Measurements from ENCODE around the gene SGPL1. TPM values are rescaled to one million over a fixed set of nuclear protein-coding genes. Genes with fewer than 3 reads are reported as not detected.
"Not testable (repeated sequence)": the region's sequence is repeated elsewhere in the genome, so short reads cannot be mapped to it uniquely, and the experiment has no call there.

Gene SGPL1
- total RNA-seq, 6 experiments from 2014 or later, result 33.2 to 50.1 (median 38.0) TPM

DNA sequence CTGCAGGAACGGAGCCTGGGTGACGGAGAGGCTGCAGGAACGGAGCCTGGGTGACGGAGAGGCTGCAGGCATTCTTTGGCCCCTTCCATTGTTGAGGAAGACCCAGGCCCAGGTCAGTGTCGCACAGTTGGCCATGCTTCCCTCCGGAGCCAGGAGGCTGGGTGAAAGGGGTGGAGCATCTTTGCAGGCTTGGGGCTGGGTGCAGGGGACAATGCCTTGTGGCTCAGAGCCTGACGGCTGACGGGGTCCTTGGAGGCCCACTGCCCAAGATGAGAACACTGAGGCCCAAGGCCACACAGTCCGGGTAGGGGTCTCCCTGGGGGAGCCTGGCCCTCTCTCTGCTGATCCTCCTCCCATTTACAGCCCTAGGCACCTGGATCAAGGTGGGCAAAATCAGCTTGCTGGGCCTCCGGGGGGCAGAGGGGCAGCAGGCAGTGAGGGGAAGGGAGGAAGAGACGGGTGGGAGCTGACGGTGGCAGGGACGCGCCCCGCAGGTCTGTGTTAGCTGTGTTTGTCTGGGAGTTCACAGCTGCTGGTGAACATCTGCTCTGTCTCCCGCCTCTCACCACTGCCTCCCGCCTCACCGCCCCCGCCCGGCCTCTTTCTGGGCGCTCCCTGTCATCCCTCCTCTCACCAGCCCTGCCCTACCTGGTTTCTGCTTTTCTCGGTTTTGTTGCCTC is 103.2 kb downstream of the SGPL1 start:
- DNase-seq (peak in 1 of 3 donors; percentile 38), ATAC-seq (no peak)
- Histone ChIP-seq H3K27me3 (no peaks in the 10 kb centered on the region), H3K36me3 (no peaks in the 10 kb centered on the region), H3K4me3 (no peak overlapping the region), H3K4me1 (no peaks in the 10 kb centered on the region), H3K9me3 (no peaks in the 10 kb centered on the region), H3K27ac (no peak overlapping the region)
- WGBS (ENCODE audit: insufficient coverage, low coverage, low lambda C conversion rate, missing lambda C conversion rate), result 65% methylated on average over 11 of the region's 22 CpGs
- no peak for TF ChIP-seq CTCF (IDR thresholded peaks at IDR 0.05)
- no peak for TF ChIP-seq POLR2A (IDR thresholded peaks at IDR 0.05)
- intact Hi-C loops (cut with DNase I), result no loop called here

- H3K27ac ChIP-seq; H3K4me3 ChIP-seq; H3K27me3 ChIP-seq; ATAC-seq; H3K36me3 ChIP-seq; DNase-seq; H3K4me1 ChIP-seq; H3K9me3 ChIP-seq; intact Hi-C loops (cut with DNase I): not testable (repeated sequence)
- WGBS (ENCODE audit: insufficient coverage, low coverage, low lambda C conversion rate, missing lambda C conversion rate), result 74% methylated on average over 5 of the region's 10 CpGs
These were observed 104.2 kb downstream of the SGPL1 start for GRCh38 chr10:70919906-70920305.

DNA sequence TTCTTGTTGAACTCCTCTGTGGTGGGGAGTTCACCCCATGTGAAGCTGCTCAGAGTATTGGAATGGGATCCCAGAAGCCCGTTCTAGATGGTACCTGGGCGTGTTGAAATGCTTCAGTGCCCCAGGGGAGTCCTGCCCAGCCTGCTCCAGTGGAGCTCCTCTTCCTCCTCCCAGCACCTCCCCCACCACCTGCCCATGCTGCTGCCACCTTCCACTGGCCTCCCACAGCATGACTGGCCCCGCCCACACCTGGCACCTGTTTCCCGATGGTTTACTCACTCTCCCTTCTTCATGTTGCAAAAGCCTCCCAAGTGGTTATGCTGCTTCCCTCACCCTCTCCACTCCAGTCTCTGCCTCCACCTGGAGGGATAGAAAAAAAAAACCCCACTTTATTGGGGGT is 104.8 kb downstream of the SGPL1 start:
- no peaks in the 10 kb centered on the region for H3K36me3 ChIP-seq
- DNase-seq (peak in 1 of 3 donors; percentile 58), ATAC-seq (peak in 1 of 4 donors; percentile 6)
- TF ChIP-seq CTCF (IDR thresholded peaks at IDR 0.05) (no peak), POLR2A (IDR thresholded peaks at IDR 0.05) (no peak)
- no peaks in the 10 kb centered on the region for H3K4me1 ChIP-seq
- H3K27ac ChIP-seq, result no peak overlapping the region
- WGBS (ENCODE audit: insufficient coverage, low coverage, low lambda C conversion rate, missing lambda C conversion rate), result 33% methylated on average over 1 of the region's 4 CpGs
- intact Hi-C loops (cut with DNase I), result no loop called here
- H3K27me3 ChIP-seq, result no peaks in the 10 kb centered on the region
- no peaks in the 10 kb centered on the region for H3K9me3 ChIP-seq
- no peak overlapping the region for H3K4me3 ChIP-seq

DNA sequence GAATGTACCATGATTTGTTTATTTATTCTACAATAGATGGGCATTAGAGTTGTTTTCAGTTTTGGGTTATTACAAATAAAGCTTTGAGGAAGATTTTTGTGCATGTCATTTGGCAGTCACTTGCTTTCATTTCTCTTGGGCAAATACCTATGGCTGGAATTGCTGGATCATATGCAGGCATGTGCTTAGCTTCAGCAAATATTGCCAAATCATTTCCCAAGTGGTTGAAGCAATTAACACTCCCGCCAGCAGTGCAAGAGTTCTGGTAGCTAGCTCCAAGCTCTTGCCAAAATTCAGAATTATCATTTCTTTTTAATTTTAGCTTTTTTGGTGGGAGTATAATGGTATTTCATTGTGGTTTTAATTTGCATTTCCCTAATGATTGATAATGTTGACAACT is 105.5 kb downstream of the SGPL1 start:
- Histone ChIP-seq H3K9me3 (no peaks in the 10 kb centered on the region), H3K27me3 (no peaks in the 10 kb centered on the region), H3K4me3 (no peak overlapping the region), H3K27ac (no peak overlapping the region), H3K36me3 (no peaks in the 10 kb centered on the region), H3K4me1 (no peaks in the 10 kb centered on the region)
- intact Hi-C loops (cut with DNase I), result no loop called here
- TF ChIP-seq POLR2A (IDR thresholded peaks at IDR 0.05), result no peak
- no peak for TF ChIP-seq CTCF (IDR thresholded peaks at IDR 0.05)
- no peak for DNase-seq
- 14% methylated on average over 1 of the region's 1 CpG for WGBS (ENCODE audit: insufficient coverage, low coverage, low lambda C conversion rate, missing lambda C conversion rate)
- peak in 1 of 4 donors; percentile 56 for ATAC-seq

DNA sequence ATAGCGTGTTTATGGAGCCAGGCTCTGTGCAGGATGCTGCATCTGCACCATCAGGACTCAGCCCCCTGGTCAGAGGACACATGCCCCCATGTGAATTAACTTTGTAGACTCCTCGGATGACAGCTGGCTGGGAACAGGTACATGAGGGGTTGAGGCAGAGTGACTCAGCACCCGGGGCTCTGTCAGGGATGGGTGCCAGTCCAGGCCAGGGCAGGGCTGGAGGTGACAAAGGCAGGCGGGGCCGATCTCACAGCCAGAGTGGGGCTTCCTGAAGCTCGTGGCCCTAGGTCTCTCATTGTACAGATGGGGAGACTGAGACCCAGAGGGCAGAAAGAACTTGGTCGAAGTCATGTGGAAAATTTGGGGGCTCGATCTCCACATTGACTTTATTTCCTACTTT is 107.9 kb downstream of the SGPL1 start:
- no peaks in the 10 kb centered on the region for H3K27me3 ChIP-seq
- no peak overlapping the region for H3K4me3 ChIP-seq
- no peaks in the 10 kb centered on the region for H3K36me3 ChIP-seq
- ATAC-seq (no peak), DNase-seq (no peak)
- no peaks in the 10 kb centered on the region for H3K4me1 ChIP-seq
- no peaks in the 10 kb centered on the region for H3K9me3 ChIP-seq
- intact Hi-C loops (cut with DNase I), result no loop called here
- no peak for TF ChIP-seq POLR2A (IDR thresholded peaks at IDR 0.05)
- no peak for TF ChIP-seq CTCF (IDR thresholded peaks at IDR 0.05)
- no peak overlapping the region for H3K27ac ChIP-seq
- 64% methylated on average over 6 of the region's 8 CpGs for WGBS (ENCODE audit: insufficient coverage, low coverage, low lambda C conversion rate, missing lambda C conversion rate)
